ENCODE measurements around the gene ATP5F1E.

DNA sequence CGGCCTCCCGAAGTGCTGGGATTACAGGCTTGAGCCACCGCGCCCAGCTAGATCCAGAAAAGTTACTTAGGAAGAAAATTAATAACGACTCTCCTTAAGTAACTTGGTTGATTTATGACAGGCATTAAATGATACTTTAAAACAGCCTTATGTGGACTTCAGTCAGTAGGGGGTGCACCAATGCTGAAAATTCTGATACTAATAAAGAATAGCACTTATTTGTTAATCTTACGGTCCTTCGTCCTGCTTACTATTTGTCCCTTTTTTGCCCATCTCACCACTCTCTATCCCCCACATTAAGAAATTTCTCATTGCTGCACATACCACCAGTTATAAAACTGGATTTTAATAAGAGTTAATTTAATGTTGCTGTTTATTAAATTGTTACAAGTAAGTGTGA is 23.2 kb upstream of the ATP5F1E start:
- TF ChIP-seq, protein P1, sequence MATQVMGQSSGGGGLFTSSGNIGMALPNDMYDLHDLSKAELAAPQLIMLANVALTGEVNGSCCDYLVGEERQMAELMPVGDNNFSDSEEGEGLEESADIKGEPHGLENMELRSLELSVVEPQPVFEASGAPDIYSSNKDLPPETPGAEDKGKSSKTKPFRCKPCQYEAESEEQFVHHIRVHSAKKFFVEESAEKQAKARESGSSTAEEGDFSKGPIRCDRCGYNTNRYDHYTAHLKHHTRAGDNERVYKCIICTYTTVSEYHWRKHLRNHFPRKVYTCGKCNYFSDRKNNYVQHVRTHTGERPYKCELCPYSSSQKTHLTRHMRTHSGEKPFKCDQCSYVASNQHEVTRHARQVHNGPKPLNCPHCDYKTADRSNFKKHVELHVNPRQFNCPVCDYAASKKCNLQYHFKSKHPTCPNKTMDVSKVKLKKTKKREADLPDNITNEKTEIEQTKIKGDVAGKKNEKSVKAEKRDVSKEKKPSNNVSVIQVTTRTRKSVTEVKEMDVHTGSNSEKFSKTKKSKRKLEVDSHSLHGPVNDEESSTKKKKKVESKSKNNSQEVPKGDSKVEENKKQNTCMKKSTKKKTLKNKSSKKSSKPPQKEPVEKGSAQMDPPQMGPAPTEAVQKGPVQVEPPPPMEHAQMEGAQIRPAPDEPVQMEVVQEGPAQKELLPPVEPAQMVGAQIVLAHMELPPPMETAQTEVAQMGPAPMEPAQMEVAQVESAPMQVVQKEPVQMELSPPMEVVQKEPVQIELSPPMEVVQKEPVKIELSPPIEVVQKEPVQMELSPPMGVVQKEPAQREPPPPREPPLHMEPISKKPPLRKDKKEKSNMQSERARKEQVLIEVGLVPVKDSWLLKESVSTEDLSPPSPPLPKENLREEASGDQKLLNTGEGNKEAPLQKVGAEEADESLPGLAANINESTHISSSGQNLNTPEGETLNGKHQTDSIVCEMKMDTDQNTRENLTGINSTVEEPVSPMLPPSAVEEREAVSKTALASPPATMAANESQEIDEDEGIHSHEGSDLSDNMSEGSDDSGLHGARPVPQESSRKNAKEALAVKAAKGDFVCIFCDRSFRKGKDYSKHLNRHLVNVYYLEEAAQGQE (IDR thresholded peaks at IDR 0.05; ENCODE audit: low read depth, low read length): no peak
- TF ChIP-seq, protein P2, sequence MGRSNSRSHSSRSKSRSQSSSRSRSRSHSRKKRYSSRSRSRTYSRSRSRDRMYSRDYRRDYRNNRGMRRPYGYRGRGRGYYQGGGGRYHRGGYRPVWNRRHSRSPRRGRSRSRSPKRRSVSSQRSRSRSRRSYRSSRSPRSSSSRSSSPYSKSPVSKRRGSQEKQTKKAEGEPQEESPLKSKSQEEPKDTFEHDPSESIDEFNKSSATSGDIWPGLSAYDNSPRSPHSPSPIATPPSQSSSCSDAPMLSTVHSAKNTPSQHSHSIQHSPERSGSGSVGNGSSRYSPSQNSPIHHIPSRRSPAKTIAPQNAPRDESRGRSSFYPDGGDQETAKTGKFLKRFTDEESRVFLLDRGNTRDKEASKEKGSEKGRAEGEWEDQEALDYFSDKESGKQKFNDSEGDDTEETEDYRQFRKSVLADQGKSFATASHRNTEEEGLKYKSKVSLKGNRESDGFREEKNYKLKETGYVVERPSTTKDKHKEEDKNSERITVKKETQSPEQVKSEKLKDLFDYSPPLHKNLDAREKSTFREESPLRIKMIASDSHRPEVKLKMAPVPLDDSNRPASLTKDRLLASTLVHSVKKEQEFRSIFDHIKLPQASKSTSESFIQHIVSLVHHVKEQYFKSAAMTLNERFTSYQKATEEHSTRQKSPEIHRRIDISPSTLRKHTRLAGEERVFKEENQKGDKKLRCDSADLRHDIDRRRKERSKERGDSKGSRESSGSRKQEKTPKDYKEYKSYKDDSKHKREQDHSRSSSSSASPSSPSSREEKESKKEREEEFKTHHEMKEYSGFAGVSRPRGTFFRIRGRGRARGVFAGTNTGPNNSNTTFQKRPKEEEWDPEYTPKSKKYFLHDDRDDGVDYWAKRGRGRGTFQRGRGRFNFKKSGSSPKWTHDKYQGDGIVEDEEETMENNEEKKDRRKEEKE (IDR thresholded peaks at IDR 0.05): no peak

Data from GM12878 (cell line).